Transverse colon (tissue), 4 donors: ENCODE results near the gene CNTN4. TPM values are rescaled to one million over a fixed set of nuclear protein-coding genes. Genes with fewer than 3 reads are reported as not detected.

ENCODE experiments used
- DNase-seq: peaks from one replicate; pipeline ENCODE4 v3.0.0-alpha.2; 2019
- H3K27ac ChIP-seq, 4 donors: fragments of 200-600 bp; sonication (generic); 2 replicates each; pipeline ENCODE4 v1.5.1; 2016 to 2018; ENCODE audit warnings: inconsistent platforms in 4 of 4
- H3K27me3 ChIP-seq: fragments of 200-600 bp; sonication (generic); 2 replicates; pipeline ENCODE4 v1.5.1; 2017; ENCODE audit warnings: inconsistent platforms
- H3K36me3 ChIP-seq, 4 donors: fragments of 200-600 bp; sonication (generic); 2 replicates each; pipeline ENCODE4 v1.5.1; 2017 to 2019; ENCODE audit warnings: inconsistent platforms in 4 of 4
- H3K4me1 ChIP-seq, 4 donors: fragments of 200-600 bp; sonication (generic); 2 replicates each; pipeline ENCODE4 v1.5.1; 2017 to 2020; ENCODE audit warnings: inconsistent platforms in 4 of 4
- H3K4me3 ChIP-seq, 4 donors: fragments of 200-600 bp; sonication (generic); 1 replicate in 1 of 4; 2 replicates in 3 of 4; pipeline versions ENCODE4 v1.5.1 to v1.6.1; 2017 to 2019; ENCODE audit warnings: inconsistent platforms in 4 of 4
- H3K9me3 ChIP-seq, 2 donors: fragments of 200-600 bp; sonication (generic); 2 replicates each; pipeline ENCODE4 v1.5.1; 2017 to 2019; ENCODE audit warnings: inconsistent platforms in 2 of 2
- CTCF ChIP-seq, 5 experiments: fragments of 200-600 bp in 3 of 5; fragments of 450-650 bp in 2 of 5; sonication (generic) in 3 of 5; IDR thresholded peaks; 1 replicate in 2 of 5; 2 replicates in 3 of 5; pipeline ENCODE4 v1.5.1; 2016 to 2017; ENCODE audit warnings: antibody characterized with exemption in 5 of 5, inconsistent platforms in 3 of 5, mild to moderate bottlenecking in 2 of 5, moderate library complexity in 1 of 5
- EP300 ChIP-seq: sonication (generic); formaldehyde crosslinking; IDR thresholded peaks from one replicate; pipeline ENCODE4 v1.6.1; 2017; ENCODE audit warnings: antibody characterized with exemption, low read depth
- POLR2A ChIP-seq: fragments of 450-650 bp; IDR thresholded peaks from one replicate; pipeline ENCODE4 v1.6.1; 2016; ENCODE audit warnings: antibody characterized with exemption, mild to moderate bottlenecking, moderate library complexity
- POLR2AphosphoS5 ChIP-seq, 3 donors: sonication (generic); formaldehyde crosslinking; IDR thresholded peaks; one replicate each; pipeline ENCODE4 v1.6.1; 2016; ENCODE audit warnings: antibody characterized with exemption in 3 of 3
- WGBS, 2 donors: methylation state at CpG; one replicate each; pipeline ENCODE4 v1.1.5; 2018; ENCODE audit warnings: low coverage in 1 of 2; 5-methylcytosine and 5-hydroxymethylcytosine counted together
- in situ Hi-C, 4 donors: fragments of 200-750 bp; cut with MboI; loops; one replicate each; pipeline versions ENCODE4 v1.15.0 to v1.15.1; 2017; ENCODE audit warnings: low sequenced_read_pairs in 3 of 4, low pct_ligation_motif_present in 1 of 4, low pct_unique_long_range_greater_than_20kb in 1 of 4
- intact Hi-C: fragments of 100-400 bp; cut with DNase I; formaldehyde crosslinking; loops from one replicate; pipeline ENCODE4 v1.15.1; 2023; ENCODE audit warnings: low total_unique reads
- total RNA-seq, 4 donors: library from RNA; depleted of rRNA; stranded (reverse); fragments of >200 nt; gene quantifications; one replicate each; pipeline ENCODE4 v1.1.0, GENCODE V29; 2016

Gene CNTN4
- total RNA-seq, 4 donors from 2014 or later, result 17.6 to 49.0 (median 17.8) TPM

- WGBS, 2 donors, result 79 to 86% methylated on average over 4 of the region's 4 CpGs
- intact Hi-C loops (no loop called here), in situ Hi-C loops (no loop called here)
- H3K27me3 ChIP-seq, result no peaks in the 10 kb centered on the region
- DNase-seq, result no peak
- no peak overlapping the region for H3K27ac ChIP-seq
- TF ChIP-seq CTCF (IDR thresholded peaks at IDR 0.05) (no peak), EP300 (no peak), POLR2AphosphoS5 (IDR thresholded peaks at IDR 0.05) (no peak), POLR2A (no peak)
- H3K9me3 ChIP-seq, result no peaks in the 10 kb centered on the region
- H3K36me3 ChIP-seq, result no peaks in the 10 kb centered on the region
- no peak overlapping the region for H3K4me3 ChIP-seq
- H3K4me1 ChIP-seq, result no peaks in the 10 kb centered on the region
These were observed 358.1 kb downstream of the CNTN4 start for GRCh38 chr3:2456788-2457187.

DNA sequence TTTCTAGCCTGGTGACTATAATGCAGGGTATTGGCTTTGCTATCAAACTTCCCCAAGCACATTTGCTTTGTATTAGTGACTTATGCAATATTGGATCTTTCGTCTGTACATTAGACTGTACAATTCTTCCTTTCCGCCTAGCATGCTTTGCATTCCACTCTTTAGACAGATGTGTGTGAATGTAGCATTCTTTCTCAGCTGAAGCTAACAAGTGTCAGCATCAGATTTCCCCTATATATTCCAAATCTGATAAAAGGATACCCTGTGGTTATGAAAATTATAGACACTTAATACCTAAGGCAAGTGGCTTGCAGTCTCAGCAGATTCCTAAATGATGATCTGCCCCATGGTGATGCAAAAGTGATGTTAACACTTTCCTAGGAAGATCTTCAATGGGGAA, 360.1 kb downstream of the CNTN4 start:
- intact Hi-C loops, result no loop called here
- WGBS, 2 donors, result 77 to 79% methylated on average over 2 of the region's 2 CpGs
- Histone ChIP-seq H3K4me1 (no peaks in the 10 kb centered on the region), H3K36me3 (no peaks in the 10 kb centered on the region), H3K27me3 (no peaks in the 10 kb centered on the region), H3K9me3 (no peaks in the 10 kb centered on the region), H3K4me3 (no peak overlapping the region), H3K27ac (no peak overlapping the region)
- no peak for TF ChIP-seq CTCF (IDR thresholded peaks at IDR 0.05)
- TF ChIP-seq EP300, result no peak
- no peak for DNase-seq
- in situ Hi-C loops, result no loop called here

DNA sequence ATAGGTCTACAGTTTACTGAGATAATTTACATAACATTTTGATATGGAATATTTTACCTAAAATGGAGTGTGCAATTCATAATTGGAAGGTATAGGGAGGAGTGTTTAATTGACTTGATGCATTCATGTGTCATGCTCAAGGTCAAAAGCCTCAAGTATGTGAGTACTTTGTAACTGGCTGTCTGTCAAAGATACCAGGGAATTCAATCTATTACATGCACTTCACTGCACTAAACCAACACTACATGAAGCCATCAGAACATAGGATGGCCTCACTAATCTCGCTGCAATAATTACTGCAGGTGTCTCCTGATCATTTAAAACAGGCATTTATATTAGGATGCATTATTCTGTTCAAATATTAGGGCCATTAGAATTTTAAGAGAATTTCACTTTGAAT, 367.2 kb downstream of the CNTN4 start:
- Histone ChIP-seq H3K9me3 (no peaks in the 10 kb centered on the region), H3K36me3 (no peaks in the 10 kb centered on the region), H3K27me3 (no peaks in the 10 kb centered on the region), H3K4me3 (no peak overlapping the region), H3K27ac (no peak overlapping the region), H3K4me1 (no peaks in the 10 kb centered on the region)
- in situ Hi-C loops, result no loop called here
- no peak for DNase-seq
- TF ChIP-seq POLR2AphosphoS5 (IDR thresholded peaks at IDR 0.05) (no peak), POLR2A (no peak), EP300 (no peak), CTCF (IDR thresholded peaks at IDR 0.05) (no peak)
- intact Hi-C loops, result no loop called here
- WGBS, 2 donors, result 71 to 80% methylated on average over 1 of the region's 1 CpG

DNA sequence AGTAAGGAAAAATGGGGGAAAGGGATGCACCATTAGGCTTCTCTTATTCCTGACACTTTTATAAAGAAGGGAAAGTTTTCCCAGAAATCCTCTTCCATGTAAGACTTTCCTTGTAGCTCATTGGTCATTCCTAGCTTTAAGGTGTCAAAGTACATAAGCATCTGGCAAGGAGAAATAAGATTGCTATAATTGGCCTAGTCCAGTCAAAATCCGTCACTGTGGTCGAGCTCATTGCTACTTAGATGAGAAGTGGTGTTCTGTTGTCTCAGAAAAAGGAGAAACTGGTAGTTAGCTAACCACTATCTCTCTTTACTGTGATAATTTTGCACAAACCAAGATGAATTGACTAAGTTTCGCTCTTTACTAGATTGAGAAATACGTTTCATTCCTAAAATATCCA, 370.1 kb downstream of the CNTN4 start:
- intact Hi-C loops (no loop called here), in situ Hi-C loops (no loop called here)
- no peak overlapping the region for H3K4me3 ChIP-seq
- WGBS, 2 donors, result 84 to 89% methylated on average over 4 of the region's 4 CpGs
- DNase-seq, result no peak
- no peak for TF ChIP-seq CTCF (IDR thresholded peaks at IDR 0.05)
- no peak for TF ChIP-seq POLR2A
- no peak for TF ChIP-seq POLR2AphosphoS5 (IDR thresholded peaks at IDR 0.05)
- TF ChIP-seq EP300, result no peak
- H3K4me1 ChIP-seq, result no peaks in the 10 kb centered on the region
- H3K36me3 ChIP-seq, result no peaks in the 10 kb centered on the region
- no peak overlapping the region for H3K27ac ChIP-seq
- no peaks in the 10 kb centered on the region for H3K27me3 ChIP-seq
- no peaks in the 10 kb centered on the region for H3K9me3 ChIP-seq
